Endothelial cell of umbilical vein (primary cell): ENCODE data around the gene NALF2. TPM values are rescaled to one million over a fixed set of nuclear protein-coding genes. Genes with fewer than 3 reads are reported as not detected.

Source experiments
- BruUV-seq: library from RNA; stranded (reverse); fragments of 400-500 nt; replicated peaks from 2 replicates; lab custom pipeline; 2021; lab: Mats Ljungman, UMichigan
- CTCF ChIA-PET: fragments of 300-600, 350-600 bp; sonication (Branson Sonifier 250); formaldehyde crosslinking; loops from one replicate; lab custom pipeline; 2021; ENCODE audit warnings: antibody characterized with exemption, inconsistent platforms; lab: Charles Lee
- POLR2A ChIA-PET: fragments of 300-600, 350-600 bp; sonication (Branson Sonifier 250); formaldehyde crosslinking; loops from one replicate; lab custom pipeline; 2021; ENCODE audit warnings: antibody characterized with exemption, inconsistent platforms; lab: Charles Lee
- DNase-seq: peaks from one replicate; pipeline ENCODE4 v3.0.0-alpha.2; 2011; ENCODE audit warnings: low read depth, low spot score
- FAIRE-seq: peaks from 2 replicates; lab custom pipeline; 2011; peaks lifted over from hg19 to GRCh38; lab: Jason Lieb, UNC
- H2AFZ ChIP-seq: 2 replicates; pipeline ENCODE4 v1.6.0; 2012; ENCODE audit warnings: low read depth, low read length, control low read depth, inconsistent platforms
- H3K27ac ChIP-seq: 2 replicates; pipeline ENCODE4 v1.5.1; 2011; ENCODE audit warnings: low read depth, mild to moderate bottlenecking, control low read depth, low read length, moderate library complexity; ENCODE audit not compliant: insufficient read depth
- H3K27me3 ChIP-seq, 2 experiments: 2 replicates each; pipeline versions ENCODE4 v1.6.0 to v1.6.1; 2011; ENCODE audit warnings: low read length in 2 of 2, mixed read lengths in 1 of 2; ENCODE audit not compliant: control insufficient read depth in 2 of 2, insufficient read depth in 2 of 2
- H3K36me3 ChIP-seq, 2 experiments: 2 replicates in 1 of 2; 3 replicates in 1 of 2; pipeline ENCODE4 v1.5.1; 2011; ENCODE audit warnings: low read length in 2 of 2, mild to moderate bottlenecking in 1 of 2, moderate library complexity in 1 of 2; ENCODE audit not compliant: control insufficient read depth in 2 of 2, insufficient read depth in 2 of 2; ENCODE audit errors: extremely low read depth in 1 of 2
- H3K4me1 ChIP-seq: 3 replicates; pipeline ENCODE4 v1.5.1; 2011; ENCODE audit warnings: mild to moderate bottlenecking, low read length; ENCODE audit not compliant: control insufficient read depth, insufficient read depth; ENCODE audit errors: extremely low read depth
- H3K4me2 ChIP-seq: 2 replicates; pipeline ENCODE4 v1.6.1; 2011; ENCODE audit warnings: low read length, control low read depth, mixed read lengths; ENCODE audit not compliant: insufficient read depth
- H3K4me3 ChIP-seq, 3 experiments: fragments of 200-600 bp in 1 of 3; sonication (generic), shearing (Covaris generic) in 1 of 3; replicated peaks in 1 of 3; 2 replicates each; pipeline ENCODE4 v1.5.1; 2011 to 2016; ENCODE audit warnings: control low read depth in 3 of 3, low read length in 3 of 3, mild to moderate bottlenecking in 2 of 3, inconsistent platforms in 1 of 3, low read depth in 1 of 3, moderate library complexity in 1 of 3; ENCODE audit not compliant: insufficient read depth in 1 of 3
- H3K79me2 ChIP-seq: 2 replicates; pipeline ENCODE4 v1.6.0; 2012; ENCODE audit warnings: low read length, inconsistent platforms; ENCODE audit not compliant: control insufficient read depth, insufficient read depth
- H3K9ac ChIP-seq: replicated peaks from 2 replicates; pipeline ENCODE3; 2011; ENCODE audit warnings: low read length, control low read depth; ENCODE audit not compliant: insufficient read depth; ENCODE audit errors: extremely low read depth
- H3K9me1 ChIP-seq: replicated peaks from 3 replicates; pipeline ENCODE4 v1.6.0; 2011; ENCODE audit warnings: mild to moderate bottlenecking, low read length; ENCODE audit not compliant: control insufficient read depth, insufficient read depth; ENCODE audit errors: extremely low read depth
- H3K9me3 ChIP-seq: replicated peaks from 2 replicates; pipeline ENCODE4 v1.5.1; 2012; ENCODE audit warnings: low read length, inconsistent platforms; ENCODE audit not compliant: control insufficient read depth, insufficient read depth
- H4K20me1 ChIP-seq: replicated peaks from 2 replicates; pipeline ENCODE3; 2011; ENCODE audit warnings: mild to moderate bottlenecking, low read length; ENCODE audit not compliant: control insufficient read depth, insufficient read depth; ENCODE audit errors: extremely low read depth
- EZH2 ChIP-seq: IDR thresholded peaks from 2 replicates; pipeline ENCODE4 v1.6.1; 2012; ENCODE audit warnings: borderline replicate concordance, low read depth, mild to moderate bottlenecking, moderate library complexity, low read length, inconsistent platforms; ENCODE audit not compliant: severe bottlenecking
- FOS ChIP-seq: IDR thresholded peaks from 2 replicates; pipeline ENCODE4 v1.6.1; 2011; ENCODE audit warnings: mild to moderate bottlenecking, low read length, moderate library complexity, borderline replicate concordance; ENCODE audit not compliant: insufficient read depth
- GATA2 ChIP-seq: IDR thresholded peaks from 2 replicates; pipeline ENCODE4 v1.7.0; 2011; ENCODE audit warnings: low read depth, mild to moderate bottlenecking, moderate library complexity, mixed read lengths, low read length; ENCODE audit not compliant: insufficient read length, insufficient read depth
- JUN ChIP-seq: IDR thresholded peaks from 2 replicates; pipeline ENCODE4 v1.6.1; 2011; ENCODE audit warnings: borderline replicate concordance, low read depth; ENCODE audit not compliant: insufficient read length, insufficient read depth
- MYC ChIP-seq: IDR thresholded peaks from one replicate; pipeline ENCODE4 v1.6.1; 2011; ENCODE audit warnings: mild to moderate bottlenecking, low read depth, low read length
- POLR2A ChIP-seq: IDR thresholded peaks from 2 replicates; pipeline ENCODE4 v1.6.1; 2012; ENCODE audit warnings: low read depth, mild to moderate bottlenecking, control low read depth, low read length
- dilution Hi-C: fragments of 300-500 bp; cut with MboI; formaldehyde crosslinking; loops from one replicate; pipeline ENCODE4 v1.15.0; 2019; ENCODE audit warnings: low sequenced_read_pairs; ENCODE audit not compliant: extremely low pct_ligation_motif_present
- intact Hi-C: fragments of 100-400 bp; cut with micrococcal nuclease; formaldehyde crosslinking; loops from one replicate; pipeline ENCODE4 v1.10.0; 2022
- polyA plus RNA-seq, 4 experiments: library from polyadenylated mRNA; depleted of rRNA in 3 of 4; stranded (reverse) in 3 of 4; unstranded in 1 of 4; fragments of >200 nt; gene quantifications; 2 replicates each; pipeline versions ENCODE4 v1.2.1 to v1.2.3, GENCODE V29; 2011 to 2012; ENCODE audit warnings: missing spikeins in 1 of 4
- total RNA-seq: library from RNA; stranded (reverse); gene quantifications from 2 replicates; pipeline ENCODE4 v1.2.3, GENCODE V29; 2021
- TF ChIP-seq, protein P1 (sequence below): IDR thresholded peaks from 2 replicates; pipeline ENCODE4 v1.6.1; 2011; ENCODE audit not compliant: insufficient read depth, insufficient read length

The NALF2 gene
- total and polyA plus RNA-seq, 2 donors (not counting 3 experiments of a cell fraction or from before 2014, with no cell fraction given) = not detected

DNA sequence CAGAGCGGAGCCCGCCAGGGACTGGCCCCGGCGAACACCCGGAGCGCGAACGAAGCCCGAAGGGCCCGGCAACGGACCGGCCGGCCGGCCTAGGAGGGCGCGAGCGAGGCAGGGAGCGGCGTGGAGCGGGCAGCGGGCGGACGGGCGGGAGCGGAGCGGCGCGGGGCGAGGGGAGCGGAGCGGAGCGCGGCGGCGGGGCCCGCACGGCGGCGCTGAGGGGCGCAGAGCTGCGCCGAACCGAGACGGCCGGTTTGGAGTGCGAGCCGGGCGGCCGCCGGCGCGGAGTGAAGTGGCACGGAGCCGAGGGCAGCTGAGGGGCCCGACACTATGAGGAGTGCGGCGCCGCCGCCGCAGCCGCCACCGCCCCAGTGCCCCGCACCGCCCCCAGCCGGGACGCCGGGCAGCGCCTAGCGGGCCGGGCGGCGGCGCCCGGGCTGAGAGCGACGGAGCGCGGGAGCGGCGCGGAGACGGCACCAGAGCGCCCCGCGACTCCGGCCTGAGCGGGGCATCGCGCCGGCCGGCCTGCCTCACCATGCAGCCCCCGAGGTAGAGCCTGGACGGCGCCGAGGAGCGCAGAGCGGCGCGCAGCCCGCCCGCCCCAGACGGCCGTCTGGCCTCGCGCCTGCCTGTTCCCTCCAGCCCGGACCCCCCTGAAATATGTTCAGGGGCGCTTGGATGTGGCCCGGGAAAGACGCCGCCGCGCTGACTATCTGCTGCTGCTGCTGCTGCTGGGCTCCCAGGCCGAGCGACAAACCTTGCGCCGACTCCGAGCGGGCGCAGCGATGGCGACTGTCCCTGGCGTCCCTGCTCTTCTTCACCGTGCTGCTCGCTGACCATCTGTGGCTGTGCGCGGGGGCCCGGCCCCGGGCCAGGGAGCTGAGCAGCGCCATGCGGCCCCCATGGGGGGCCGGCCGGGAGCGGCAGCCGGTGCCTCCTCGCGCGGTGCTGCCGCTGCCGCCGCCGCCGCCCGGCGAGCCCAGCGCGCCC, 793 bp downstream of the NALF2 start:
- CTCF ChIA-PET = no interaction called here
- TF ChIP-seq EZH2 = peak; percentile 86
- no peak for TF ChIP-seq MYC
- TF ChIP-seq JUN = no peak
- no peaks in the 10 kb centered on the region for H3K4me1 ChIP-seq
- DNase-seq (no peak), FAIRE-seq (no peak)
- H2AFZ ChIP-seq = no peak overlapping the region
- H3K79me2 ChIP-seq = no peaks in the 10 kb centered on the region
- no peaks in the 10 kb centered on the region for H3K9me1 ChIP-seq
- intact Hi-C loops = no loop called here
- H3K4me2 ChIP-seq = no peak overlapping the region
- peaks cover 22 to 23% of the 10 kb centered on the region in 2 experiments for H3K27me3 ChIP-seq
- no peak overlapping the region for H3K9ac ChIP-seq
- POLR2A ChIA-PET = no interaction called here
- peak overlapping the region in 2 of 3 experiments; percentile 23 to 30 for H3K4me3 ChIP-seq
- no peak overlapping the region for H3K27ac ChIP-seq
- no TSS peak for BruUV-seq
- H4K20me1 ChIP-seq = no peaks in the 10 kb centered on the region
- H3K9me3 ChIP-seq = no peaks in the 10 kb centered on the region
- no peaks in the 10 kb centered on the region for H3K36me3 ChIP-seq
- dilution Hi-C loops = no loop called here

- no peak for TF ChIP-seq GATA2
- no peak for TF ChIP-seq FOS
- TF ChIP-seq, protein P1, sequence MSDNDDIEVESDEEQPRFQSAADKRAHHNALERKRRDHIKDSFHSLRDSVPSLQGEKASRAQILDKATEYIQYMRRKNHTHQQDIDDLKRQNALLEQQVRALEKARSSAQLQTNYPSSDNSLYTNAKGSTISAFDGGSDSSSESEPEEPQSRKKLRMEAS = no peak
- peak; percentile 39 for TF ChIP-seq EZH2
- no peak for TF ChIP-seq POLR2A
- no peak for TF ChIP-seq MYC
- no peak for TF ChIP-seq JUN
- Histone ChIP-seq H3K4me1 (no peaks in the 10 kb centered on the region), H3K79me2 (no peaks in the 10 kb centered on the region), H3K4me3 (no peak overlapping the region), H3K9me1 (no peaks in the 10 kb centered on the region), H3K36me3 (no peaks in the 10 kb centered on the region), H3K27me3 (peaks cover 22 to 23% of the 10 kb centered on the region in 2 experiments), H3K4me2 (no peak overlapping the region), H3K9ac (no peak overlapping the region), H2AFZ (no peak overlapping the region), H3K9me3 (no peaks in the 10 kb centered on the region), H3K27ac (no peak overlapping the region), H4K20me1 (no peaks in the 10 kb centered on the region)
- no peak for DNase-seq
- ChIA-PET POLR2A (no interaction called here), CTCF (no interaction called here)
- BruUV-seq = no TSS peak
- dilution Hi-C loops = no loop called here
- FAIRE-seq = peak; percentile 67
- intact Hi-C loops = no loop called here
Measured at GRCh38 chrX:69505772-69506616, 1.9 kb downstream of the NALF2 start.
